ENCODE data around the gene GRIK4. TPM values are rescaled to one million over a fixed set of nuclear protein-coding genes. Genes with fewer than 3 reads are reported as not detected.

The GRIK4 gene
- total and polyA plus RNA-seq, 2 donors (not counting 3 experiments of a cell fraction or from before 2014, with no cell fraction given) = 0.81 to 1.6 TPM

DNA sequence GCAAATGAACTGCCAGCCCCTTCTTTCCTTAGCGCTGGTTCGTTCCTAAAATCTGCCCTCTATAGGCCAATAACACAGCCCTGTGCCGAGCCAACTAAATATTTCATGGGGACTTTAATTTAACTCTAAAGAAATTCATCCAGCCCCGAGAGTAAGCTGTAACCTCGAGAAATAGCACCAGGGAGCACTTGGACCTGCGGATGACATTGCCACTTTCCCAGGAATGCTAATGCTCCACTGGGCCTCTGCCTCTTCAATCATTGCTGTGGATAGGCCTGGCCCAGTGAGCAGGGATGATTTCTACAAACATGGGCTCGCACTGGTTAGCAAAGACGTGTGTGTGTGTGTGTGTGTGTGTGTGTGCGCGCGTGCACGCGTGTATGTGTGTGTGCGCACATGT, 417.1 kb downstream of the GRIK4 start:
- no peak overlapping the region for H3K4me2 ChIP-seq (ENCODE audit: insufficient read depth, low read length)
- no peaks in the 10 kb centered on the region for H3K79me2 ChIP-seq (ENCODE audit: control insufficient read depth, insufficient read depth, low read length)
- no peak overlapping the region for H2AFZ ChIP-seq (ENCODE audit: low read depth, low read length)
- FAIRE-seq (no peak), DNase-seq (ENCODE audit: low read depth, low spot score) (no peak)
- H3K36me3 ChIP-seq (ENCODE audit: control insufficient read depth in 2 of 2, extremely low read depth in 1 of 2, insufficient read depth in 2 of 2, low read length in 2 of 2) = no peaks in the 10 kb centered on the region
- no peaks in the 10 kb centered on the region for H3K9me1 ChIP-seq (replicated peaks; ENCODE audit: control insufficient read depth, extremely low read depth, insufficient read depth, low read length)
- TF ChIP-seq JUN (IDR thresholded peaks at IDR 0.05; ENCODE audit: borderline replicate concordance, insufficient read depth, insufficient read length, low read depth) (no peak), FOS (IDR thresholded peaks at IDR 0.05; ENCODE audit: borderline replicate concordance, insufficient read depth, low read length) (no peak), EZH2 (IDR thresholded peaks at IDR 0.05; ENCODE audit: borderline replicate concordance, low read depth, low read length, severe bottlenecking) (no peak), POLR2AphosphoS5 (IDR thresholded peaks at IDR 0.05; ENCODE audit: insufficient read depth, low read depth, low read length) (no peak), MYC (IDR thresholded peaks at IDR 0.05; ENCODE audit: low read depth, low read length) (no peak), GATA2 (IDR thresholded peaks at IDR 0.05; ENCODE audit: insufficient read depth, insufficient read length, low read depth, low read length) (no peak), POLR2A (IDR thresholded peaks at IDR 0.05; ENCODE audit: low read depth, low read length) (no peak)
- TF ChIP-seq, protein P1, sequence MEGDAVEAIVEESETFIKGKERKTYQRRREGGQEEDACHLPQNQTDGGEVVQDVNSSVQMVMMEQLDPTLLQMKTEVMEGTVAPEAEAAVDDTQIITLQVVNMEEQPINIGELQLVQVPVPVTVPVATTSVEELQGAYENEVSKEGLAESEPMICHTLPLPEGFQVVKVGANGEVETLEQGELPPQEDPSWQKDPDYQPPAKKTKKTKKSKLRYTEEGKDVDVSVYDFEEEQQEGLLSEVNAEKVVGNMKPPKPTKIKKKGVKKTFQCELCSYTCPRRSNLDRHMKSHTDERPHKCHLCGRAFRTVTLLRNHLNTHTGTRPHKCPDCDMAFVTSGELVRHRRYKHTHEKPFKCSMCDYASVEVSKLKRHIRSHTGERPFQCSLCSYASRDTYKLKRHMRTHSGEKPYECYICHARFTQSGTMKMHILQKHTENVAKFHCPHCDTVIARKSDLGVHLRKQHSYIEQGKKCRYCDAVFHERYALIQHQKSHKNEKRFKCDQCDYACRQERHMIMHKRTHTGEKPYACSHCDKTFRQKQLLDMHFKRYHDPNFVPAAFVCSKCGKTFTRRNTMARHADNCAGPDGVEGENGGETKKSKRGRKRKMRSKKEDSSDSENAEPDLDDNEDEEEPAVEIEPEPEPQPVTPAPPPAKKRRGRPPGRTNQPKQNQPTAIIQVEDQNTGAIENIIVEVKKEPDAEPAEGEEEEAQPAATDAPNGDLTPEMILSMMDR (IDR thresholded peaks at IDR 0.05; ENCODE audit: extremely low read depth in 1 of 2, insufficient read depth in 1 of 2, low read depth in 1 of 2, low read length in 2 of 2) = no peak
- TF ChIP-seq, protein P2, sequence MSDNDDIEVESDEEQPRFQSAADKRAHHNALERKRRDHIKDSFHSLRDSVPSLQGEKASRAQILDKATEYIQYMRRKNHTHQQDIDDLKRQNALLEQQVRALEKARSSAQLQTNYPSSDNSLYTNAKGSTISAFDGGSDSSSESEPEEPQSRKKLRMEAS (IDR thresholded peaks at IDR 0.05; ENCODE audit: insufficient read depth, insufficient read length) = no peak
- H3K4me1 ChIP-seq (ENCODE audit: control insufficient read depth, extremely low read depth, insufficient read depth, low read length) = no peaks in the 10 kb centered on the region
- no peak overlapping the region for H3K4me3 ChIP-seq (replicated peaks in 1 of 3; ENCODE audit: insufficient read depth in 1 of 3, low read depth in 1 of 3, low read length in 3 of 3)
- H4K20me1 ChIP-seq (replicated peaks; ENCODE audit: control insufficient read depth, extremely low read depth, insufficient read depth, low read length) = no peaks in the 10 kb centered on the region
- no peaks in the 10 kb centered on the region for H3K27me3 ChIP-seq (ENCODE audit: control insufficient read depth in 2 of 2, insufficient read depth in 2 of 2, low read length in 2 of 2)
- intact Hi-C loops (cut with micrococcal nuclease) (loop anchor here (1.0 to 10.0 kb wide), 3 partner anchors 174 to 417 kb away; partner anchors contain the start of gene GRIK4), dilution Hi-C loops (cut with MboI; ENCODE audit: extremely low pct_ligation_motif_present, low sequenced_read_pairs) (no loop called here)
- no peaks in the 10 kb centered on the region for H3K9me3 ChIP-seq (replicated peaks; ENCODE audit: control insufficient read depth, insufficient read depth, low read length)
- BruUV-seq (replicated peaks) = no TSS peak
- no peak overlapping the region for H3K9ac ChIP-seq (replicated peaks; ENCODE audit: extremely low read depth, insufficient read depth, low read length)
- POLR2A ChIA-PET = interaction anchor here (0.7 kb wide), 1 partner anchor 220 kb away, joined by 8 read pairs; no protein-coding TSS in a partner anchor
- no peak overlapping the region for H3K27ac ChIP-seq (ENCODE audit: insufficient read depth, low read depth, low read length)
- CTCF ChIA-PET = interaction anchor here (0.9 to 2.6 kb wide), 8 partner anchors 11 to 418 kb away, joined by 3 to 43 read pairs (median 4); partner anchors contain the start of gene GRIK4
